ENCODE results near the gene CCDC33.

Gene CCDC33

DNA sequence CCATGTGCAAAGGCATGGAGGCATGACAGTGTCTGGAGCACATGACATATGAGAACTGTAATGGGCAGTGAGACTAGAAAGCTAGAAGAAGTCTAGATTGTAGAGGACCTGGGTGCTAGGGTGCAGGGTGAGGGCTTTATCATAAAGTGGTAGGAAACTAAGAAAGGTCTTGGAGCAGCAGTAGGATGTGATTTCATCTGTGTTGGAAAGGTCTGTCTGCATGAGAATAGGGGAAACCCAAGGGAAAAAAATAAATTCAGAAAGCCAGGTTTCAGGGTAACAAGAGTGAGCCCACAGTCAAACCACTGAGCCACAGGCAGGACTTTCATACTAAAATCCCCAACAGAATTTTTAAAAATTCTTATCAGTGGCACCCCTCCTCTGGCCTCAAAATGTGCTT is 54.5 kb downstream of the CCDC33 start:
- H3K27me3 ChIP-seq (ENCODE audit: control insufficient read depth, low read length), result no peaks in the 10 kb centered on the region
- no peaks in the 10 kb centered on the region; the same call in 1 of the 2 replicates for H4K20me1 ChIP-seq (ENCODE audit: control insufficient read depth, insufficient read depth, low read depth, low read length)
- H3K4me1 ChIP-seq (ENCODE audit: control insufficient read depth, low read length), result no peaks in the 10 kb centered on the region
- H3K4me2 ChIP-seq (ENCODE audit: low read length), result no peak overlapping the region
- TF ChIP-seq EZH2phosphoT487 (IDR thresholded peaks at IDR 0.05; ENCODE audit: borderline replicate concordance, low read length) (no peak), CTCF (IDR thresholded peaks at IDR 0.05; ENCODE audit: low read depth, low read length, poor library complexity, severe bottlenecking) (no peak)
- H3K9me3 ChIP-seq (ENCODE audit: control insufficient read depth, insufficient read depth, low read length), result no peaks in the 10 kb centered on the region
- no peak overlapping the region for H3K27ac ChIP-seq (ENCODE audit: low read depth, low read length)
- no peaks in the 10 kb centered on the region for H3K79me2 ChIP-seq (ENCODE audit: control insufficient read depth, low read length)
- no peaks in the 10 kb centered on the region for H3K36me3 ChIP-seq (ENCODE audit: control insufficient read depth, low read length)
- H3F3A ChIP-seq (ENCODE audit: control insufficient read depth, insufficient read depth), result no peaks in the 10 kb centered on the region
- no peak overlapping the region for H3K4me3 ChIP-seq (ENCODE audit: low read length)
- no peaks in the 10 kb centered on the region for H3K9me2 ChIP-seq (replicated peaks; ENCODE audit: control insufficient read depth, low read length)

DNA sequence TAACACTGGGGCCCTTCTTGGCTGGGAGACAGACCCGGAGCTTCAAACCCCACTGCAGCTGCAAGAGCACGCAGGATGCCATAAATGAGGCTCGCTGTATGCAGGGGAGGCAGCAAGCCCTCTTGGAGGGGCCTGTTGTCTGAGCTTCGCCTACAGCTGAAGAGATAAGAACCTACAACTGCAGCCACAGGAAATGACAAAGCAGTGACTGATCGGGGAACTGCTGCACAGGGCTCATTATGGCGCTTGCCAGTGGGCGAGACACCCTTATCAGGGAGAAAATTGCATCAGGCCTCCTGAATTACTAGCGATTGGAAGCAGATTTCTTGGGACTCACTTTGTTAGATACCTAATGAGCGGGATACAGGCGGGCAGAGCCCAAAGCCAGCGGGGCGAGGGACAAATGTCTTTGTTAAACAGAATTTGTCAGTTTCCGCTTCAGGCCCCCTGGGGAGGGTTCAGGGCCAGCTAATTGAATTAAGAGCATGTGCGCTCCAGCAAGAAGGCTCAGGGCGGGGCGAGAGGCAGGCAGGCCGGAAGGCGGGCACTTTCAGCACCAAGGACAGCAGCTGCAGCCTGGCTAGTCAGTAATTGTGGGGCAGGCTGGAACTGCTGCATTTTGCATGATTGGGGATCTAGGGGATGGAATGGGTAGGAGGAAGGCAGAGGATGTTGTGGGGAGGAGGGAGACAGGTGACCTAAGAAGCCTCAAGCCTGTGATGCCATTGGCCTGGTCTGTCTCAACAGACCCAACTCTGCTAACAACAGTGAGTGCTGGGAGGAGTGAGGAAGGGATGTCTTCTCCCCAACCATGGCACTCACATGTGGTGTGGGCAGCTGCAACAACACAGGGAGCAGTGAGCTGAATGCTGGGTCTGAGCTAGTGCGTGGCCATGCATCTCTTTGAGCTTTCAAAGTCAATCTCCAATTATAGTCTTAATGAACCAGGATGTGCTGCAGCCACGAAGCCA is 55.3 kb downstream of the CCDC33 start:
- H3K9me2 ChIP-seq (replicated peaks; ENCODE audit: control insufficient read depth, low read length), result no peaks in the 10 kb centered on the region
- TF ChIP-seq EZH2phosphoT487 (IDR thresholded peaks at IDR 0.05; ENCODE audit: borderline replicate concordance, low read length), result no peak
- no peak for TF ChIP-seq CTCF (IDR thresholded peaks at IDR 0.05; ENCODE audit: low read depth, low read length, poor library complexity, severe bottlenecking)
- H3K4me1 ChIP-seq (ENCODE audit: control insufficient read depth, low read length), result no peaks in the 10 kb centered on the region
- no peaks in the 10 kb centered on the region for H3K9me3 ChIP-seq (ENCODE audit: control insufficient read depth, insufficient read depth, low read length)
- H3K36me3 ChIP-seq (ENCODE audit: control insufficient read depth, low read length), result no peaks in the 10 kb centered on the region
- H3K4me3 ChIP-seq (ENCODE audit: low read length), result no peak overlapping the region
- H3K79me2 ChIP-seq (ENCODE audit: control insufficient read depth, low read length), result no peaks in the 10 kb centered on the region
- no peaks in the 10 kb centered on the region; the same call in 1 of the 2 replicates for H4K20me1 ChIP-seq (ENCODE audit: control insufficient read depth, insufficient read depth, low read depth, low read length)
- no peaks in the 10 kb centered on the region for H3K27me3 ChIP-seq (ENCODE audit: control insufficient read depth, low read length)
- no peaks in the 10 kb centered on the region for H3F3A ChIP-seq (ENCODE audit: control insufficient read depth, insufficient read depth)
- no peak overlapping the region for H3K27ac ChIP-seq (ENCODE audit: low read depth, low read length)
- H3K4me2 ChIP-seq (ENCODE audit: low read length), result no peak overlapping the region

DNA sequence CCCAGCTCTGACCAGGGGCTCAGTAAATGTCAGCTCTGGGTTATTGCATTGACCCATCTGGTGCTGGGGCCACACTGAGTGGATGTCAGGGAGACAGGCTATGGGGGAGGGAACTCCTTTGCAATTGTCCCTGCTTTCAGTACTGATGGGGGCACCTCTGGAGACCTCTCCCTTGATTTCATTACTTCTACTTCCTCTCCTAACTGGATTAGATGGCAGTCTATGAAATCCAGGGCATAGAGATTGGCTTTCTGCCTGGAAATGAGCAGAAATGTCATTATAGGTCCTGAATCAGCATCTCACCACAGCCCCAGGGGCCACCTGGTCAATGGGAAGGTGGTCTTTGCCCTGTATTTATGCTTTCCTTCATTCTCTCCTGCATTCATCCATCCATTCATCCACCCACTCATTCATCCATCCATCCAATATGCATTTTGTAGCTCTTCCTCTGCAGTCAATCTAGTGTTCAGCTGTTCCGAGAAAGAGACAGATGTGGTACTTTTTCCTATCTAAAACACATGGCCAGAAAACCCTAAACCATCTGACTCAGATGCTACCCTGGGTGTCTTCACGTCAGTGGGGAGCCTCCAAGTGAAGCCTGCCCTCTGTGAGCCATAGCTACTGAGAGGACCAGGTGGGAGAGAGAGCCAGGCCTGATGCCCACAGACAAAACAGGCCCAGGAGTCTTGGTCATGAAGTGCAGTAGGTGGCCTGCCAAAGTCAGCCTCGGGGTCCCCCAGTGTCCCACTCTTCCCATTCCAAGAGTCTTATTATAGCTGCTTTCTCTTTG is 57.1 kb downstream of the CCDC33 start:
- H3K36me3 ChIP-seq (ENCODE audit: control insufficient read depth, low read length), result no peaks in the 10 kb centered on the region
- TF ChIP-seq CTCF (IDR thresholded peaks at IDR 0.05; ENCODE audit: low read depth, low read length, poor library complexity, severe bottlenecking) (no peak), EZH2phosphoT487 (IDR thresholded peaks at IDR 0.05; ENCODE audit: borderline replicate concordance, low read length) (no peak)
- H4K20me1 ChIP-seq (ENCODE audit: control insufficient read depth, insufficient read depth, low read depth, low read length), result no peaks in the 10 kb centered on the region; the same call in 1 of the 2 replicates
- no peaks in the 10 kb centered on the region for H3K4me1 ChIP-seq (ENCODE audit: control insufficient read depth, low read length)
- no peaks in the 10 kb centered on the region for H3K9me2 ChIP-seq (replicated peaks; ENCODE audit: control insufficient read depth, low read length)
- H3K4me3 ChIP-seq (ENCODE audit: low read length), result no peak overlapping the region
- H3K4me2 ChIP-seq (ENCODE audit: low read length), result no peak overlapping the region
- H3K27ac ChIP-seq (ENCODE audit: low read depth, low read length), result no peak overlapping the region
- H3F3A ChIP-seq (ENCODE audit: control insufficient read depth, insufficient read depth), result no peaks in the 10 kb centered on the region
- no peaks in the 10 kb centered on the region for H3K9me3 ChIP-seq (ENCODE audit: control insufficient read depth, insufficient read depth, low read length)
- H3K79me2 ChIP-seq (ENCODE audit: control insufficient read depth, low read length), result no peaks in the 10 kb centered on the region
- H3K27me3 ChIP-seq (ENCODE audit: control insufficient read depth, low read length), result no peaks in the 10 kb centered on the region

All from DOHH2 (cell line).